K562 (cell line): Measurements from ENCODE around the gene PWWP2A. TPM values are rescaled to one million over a fixed set of nuclear protein-coding genes. Genes with fewer than 3 reads are reported as not detected.

ENCODE experiments used
- ATAC-seq: fragments of 200-7000 bp; cut with Tn5 transposase; 3 replicates; pipeline ENCODE4 v1.9.1; 2020; ENCODE audit warnings: moderate library complexity
- BruUV-seq: library from RNA; stranded (reverse); fragments of 400-500 nt; replicated peaks from 2 replicates; lab custom pipeline; 2021; lab: Mats Ljungman, UMichigan
- CTCF ChIA-PET: fragments of 300-600 bp; formaldehyde crosslinking; extraction: SDS; loops from one replicate; lab custom pipeline; 2021; ENCODE audit warnings: low intra/inter-chr PET ratio; lab: Yijun Ruan, JAX
- POLR2A ChIA-PET: fragments of 300-600, 350-650 bp; sonication (Branson Sonifier 250); formaldehyde crosslinking; extraction: SDS; loops from one replicate; lab custom pipeline; 2021; ENCODE audit warnings: antibody characterized with exemption, inconsistent platforms; lab: Yijun Ruan, JAX
- DNase-seq, 4 experiments: peaks; one replicate each; pipeline versions ENCODE4 v3.0.0 to v3.0.0-alpha.2; 2011 to 2018; ENCODE audit warnings: low spot score in 3 of 4, mixed read lengths in 3 of 4; ENCODE audit errors: extremely low read depth in 1 of 4
- FAIRE-seq: peaks from 2 replicates; lab custom pipeline; 2011; peaks lifted over from hg19 to GRCh38; lab: Jason Lieb, UNC
- H2AFZ ChIP-seq: 2 replicates; pipeline ENCODE4 v1.6.0; 2011; ENCODE audit warnings: low read depth, low read length, control low read depth, inconsistent platforms
- H3K27ac ChIP-seq: fragments of 200-600 bp; 3 replicates; pipeline ENCODE4 v1.8.0; 2011; ENCODE audit warnings: low read depth, mild to moderate bottlenecking, control low read depth, inconsistent platforms, low read length, moderate library complexity, mixed read lengths; ENCODE audit errors: extremely low read depth
- H3K27me3 ChIP-seq, 2 experiments: fragments of 300-600 bp in 1 of 2; 2 replicates in 1 of 2; 3 replicates in 1 of 2; pipeline versions ENCODE4 v1.6.0 to v1.8.0; 2011; ENCODE audit warnings: inconsistent platforms in 2 of 2, low read length in 2 of 2, mild to moderate bottlenecking in 1 of 2, mixed read lengths in 1 of 2, moderate library complexity in 1 of 2; ENCODE audit not compliant: control insufficient read depth in 2 of 2, insufficient read depth in 2 of 2
- H3K36me3 ChIP-seq: fragments of 300-600 bp; 3 replicates; pipeline ENCODE4 v1.8.0; 2011; ENCODE audit warnings: mild to moderate bottlenecking, low read length, inconsistent platforms; ENCODE audit not compliant: control insufficient read depth, insufficient read depth
- H3K4me1 ChIP-seq, 2 experiments: fragments of 200-600 bp in 1 of 2; replicated peaks in 1 of 2; 2 replicates in 1 of 2; 3 replicates in 1 of 2; pipeline versions ENCODE4 v1.5.1 to v1.8.0; 2011; ENCODE audit warnings: inconsistent platforms in 2 of 2, low read length in 2 of 2, mild to moderate bottlenecking in 1 of 2, mixed read lengths in 1 of 2, moderate library complexity in 1 of 2; ENCODE audit not compliant: control insufficient read depth in 2 of 2, insufficient read depth in 2 of 2
- H3K4me2 ChIP-seq: 2 replicates; pipeline ENCODE4 v1.6.1; 2011; ENCODE audit warnings: low read length, control low read depth, inconsistent platforms, mixed read lengths; ENCODE audit not compliant: insufficient read depth
- H3K4me3 ChIP-seq: fragments of 200-600 bp; sonication (generic), shearing (Covaris generic); 2 replicates; pipeline ENCODE4 v1.5.1; 2016; ENCODE audit warnings: control low read depth, inconsistent platforms
- H3K79me2 ChIP-seq: fragments of 200-600 bp; 3 replicates; pipeline ENCODE4 v1.8.0; 2011; ENCODE audit warnings: low read length, inconsistent platforms; ENCODE audit not compliant: control insufficient read depth, insufficient read depth
- H3K9ac ChIP-seq, 2 experiments: 2 replicates each; pipeline versions ENCODE4 v1.6.0 to v1.6.1; 2011; ENCODE audit warnings: low read depth in 2 of 2, low read length in 2 of 2, control low read depth in 1 of 2, inconsistent platforms in 1 of 2, mild to moderate bottlenecking in 1 of 2, mixed read lengths in 1 of 2; ENCODE audit not compliant: insufficient read depth in 1 of 2
- H3K9me1 ChIP-seq: one replicate; pipeline ENCODE4 v1.6.0; 2011; ENCODE audit warnings: inconsistent platforms, mild to moderate bottlenecking, low read length, moderate library complexity; ENCODE audit not compliant: control insufficient read depth, insufficient read depth
- H3K9me3 ChIP-seq: replicated peaks from 2 replicates; pipeline ENCODE4 v1.5.1; 2011; ENCODE audit warnings: low read depth, low read length, inconsistent platforms; ENCODE audit not compliant: control insufficient read depth, insufficient read depth
- H4K20me1 ChIP-seq: replicated peaks from 2 replicates; pipeline ENCODE4 v1.6.1; 2011; ENCODE audit warnings: low read length, inconsistent platforms, mixed read lengths; ENCODE audit not compliant: control insufficient read depth, insufficient read depth
- GTF2F1 ChIP-seq: IDR thresholded peaks from 2 replicates; pipeline ENCODE4 v1.6.1; 2011; ENCODE audit warnings: low read depth, low read length, improper control_type of control experiment
- HDAC3 ChIP-seq: fragments of 450-650 bp; IDR thresholded peaks from 2 replicates; pipeline ENCODE4 v1.6.1; 2018; ENCODE audit warnings: borderline replicate concordance, mild to moderate bottlenecking, moderate library complexity; ENCODE audit not compliant: partially characterized antibody
- ILF3 ChIP-seq: fragments of 450-650 bp; IDR thresholded peaks from 2 replicates; pipeline ENCODE4 v1.6.1; 2018; ENCODE audit warnings: antibody characterized with exemption, mild to moderate bottlenecking, moderate library complexity, borderline replicate concordance
- MAFF ChIP-seq: IDR thresholded peaks from 2 replicates; pipeline ENCODE4 v1.6.1; 2012; ENCODE audit warnings: low read length, improper control_type of control experiment
- POU5F1 ChIP-seq: fragments of 150-350 bp; IDR thresholded peaks from 2 replicates; pipeline ENCODE4 v1.6.1; 2014; ENCODE audit warnings: borderline replicate concordance, low read length, low read depth, mild to moderate bottlenecking; ENCODE audit not compliant: partially characterized antibody
- ZBTB7A ChIP-seq: IDR thresholded peaks from 2 replicates; pipeline ENCODE4 v1.6.1; 2011; ENCODE audit warnings: low read depth, mild to moderate bottlenecking, low read length, moderate library complexity, borderline replicate concordance; ENCODE audit not compliant: control insufficient read depth
- ZNF146 ChIP-seq: IDR thresholded peaks from one replicate; pipeline ENCODE4 v1.6.1; 2018; ENCODE audit warnings: missing compliant biosample characterization; ENCODE audit not compliant: unreplicated experiment
- ZNF282 ChIP-seq: sonication (generic); formaldehyde crosslinking; IDR thresholded peaks from 2 replicates; pipeline ENCODE4 v1.8.1; 2023; ENCODE audit warnings: missing genetic modification reagents
- ZNF586 ChIP-seq: fragments of 450-650 bp; formaldehyde crosslinking; conservative IDR thresholded peaks from 2 replicates; pipeline ENCODE4 v1.4.0; 2020; ENCODE audit warnings: mild to moderate bottlenecking, moderate library complexity
- ZNF668 ChIP-seq: fragments of 250-450 bp; sonication (Bioruptor Pico); IDR thresholded peaks from 2 replicates; pipeline ENCODE4 v1.8.0; 2022; ENCODE audit warnings: mild to moderate bottlenecking, inconsistent platforms
- ZNF696 ChIP-seq: fragments of 250-450 bp; sonication (Bioruptor Pico); conservative IDR thresholded peaks from 2 replicates; pipeline ENCODE4 v1.4.0; 2020; ENCODE audit warnings: mild to moderate bottlenecking, moderate library complexity
- WGBS: fragments of 100-300 bp; shearing (Covaris generic); methylation state at CpG from one replicate; pipeline ENCODE4 v1.1.6; 2016; ENCODE audit warnings: low coverage, mixed read lengths; ENCODE audit not compliant: insufficient coverage; ENCODE audit errors: missing lambda C conversion rate; 5-methylcytosine and 5-hydroxymethylcytosine counted together
- in situ Hi-C: fragments of 300-500 bp; cut with MboI; formaldehyde crosslinking; loops from 4 replicates; pipeline ENCODE4 v1.15.0; 2018; ENCODE audit warnings: inconsistent platforms, mixed read lengths
- intact Hi-C: fragments of 100-400 bp; cut with micrococcal nuclease; formaldehyde crosslinking; loops from 2 replicates; pipeline ENCODE4 v1.14.2; 2022
- polyA plus RNA-seq, 8 experiments: library from polyadenylated mRNA; depleted of rRNA in 4 of 8; stranded (reverse) in 5 of 8; unstranded in 3 of 8; fragments of >200 nt; fragmentation: Nextera tagmentation in 2 of 8; fragmentation: Illumina TruSeq in 1 of 8; extraction: Ambion mirVana in 2 of 8; extraction: Trizol in 1 of 8; gene quantifications; 2 replicates each; pipeline versions ENCODE4 v1.2.1 to v1.2.3, GENCODE V29; 2011 to 2014; ENCODE audit warnings: inconsistent platforms in 1 of 8, missing spikeins in 1 of 8
- total RNA-seq, 7 experiments: library from RNA; depleted of rRNA in 6 of 7; stranded (reverse); fragments of >200 nt in 6 of 7; fragmentation: Illumina TruSeq in 2 of 7; extraction: Trizol in 2 of 7; gene quantifications; 2 replicates each; pipeline versions ENCODE4 v1.2.1 to v1.2.3, GENCODE V29; 2011 to 2021; ENCODE audit warnings: low replicate concordance in 1 of 7
- TF ChIP-seq, protein P1 (sequence below): sonication (generic); formaldehyde crosslinking; IDR thresholded peaks from 2 replicates; pipeline ENCODE4 v1.8.0; 2022; ENCODE audit warnings: mild to moderate bottlenecking, missing genetic modification reagents, borderline replicate concordance

Gene PWWP2A
- total and polyA plus RNA-seq, 9 of the 15 experiments (the other 6 are each of a cell fraction or from before 2014, with no cell fraction given), result 2.7 to 26.3 (median 14.6) TPM

- H3K9me3 ChIP-seq, result no peaks in the 10 kb centered on the region
- H3K9ac ChIP-seq, result no peak overlapping the region
- POLR2A ChIA-PET, result interaction anchor here (1.4 kb wide), 1 partner anchor 14 kb away, joined by 3 read pairs; no protein-coding TSS in a partner anchor
- H3K4me1 ChIP-seq, result no peaks in the 10 kb centered on the region
- TF ChIP-seq GTF2F1 (no peak), ZNF282 (CRISPR knock-in tag) (no peak), MAFF (no peak), ZNF146 (no peak), POU5F1 (no peak), ZNF586 (no peak), ZBTB7A (no peak), HDAC3 (no peak), ILF3 (no peak), ZNF696 (CRISPR knock-in tag) (no peak), ZNF668 (CRISPR knock-in tag) (no peak)
- TF ChIP-seq, protein P1, sequence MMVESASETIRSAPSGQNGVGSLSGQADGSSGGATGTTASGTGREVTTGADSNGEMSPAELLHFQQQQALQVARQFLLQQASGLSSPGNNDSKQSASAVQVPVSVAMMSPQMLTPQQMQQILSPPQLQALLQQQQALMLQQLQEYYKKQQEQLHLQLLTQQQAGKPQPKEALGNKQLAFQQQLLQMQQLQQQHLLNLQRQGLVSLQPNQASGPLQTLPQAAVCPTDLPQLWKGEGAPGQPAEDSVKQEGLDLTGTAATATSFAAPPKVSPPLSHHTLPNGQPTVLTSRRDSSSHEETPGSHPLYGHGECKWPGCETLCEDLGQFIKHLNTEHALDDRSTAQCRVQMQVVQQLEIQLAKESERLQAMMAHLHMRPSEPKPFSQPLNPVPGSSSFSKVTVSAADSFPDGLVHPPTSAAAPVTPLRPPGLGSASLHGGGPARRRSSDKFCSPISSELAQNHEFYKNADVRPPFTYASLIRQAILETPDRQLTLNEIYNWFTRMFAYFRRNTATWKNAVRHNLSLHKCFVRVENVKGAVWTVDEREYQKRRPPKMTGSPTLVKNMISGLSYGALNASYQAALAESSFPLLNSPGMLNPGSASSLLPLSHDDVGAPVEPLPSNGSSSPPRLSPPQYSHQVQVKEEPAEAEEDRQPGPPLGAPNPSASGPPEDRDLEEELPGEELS (CRISPR knock-in tag), result no peak
- no peak for FAIRE-seq
- no peaks in the 10 kb centered on the region for H4K20me1 ChIP-seq
- DNase-seq, result no peak
- no peaks in the 10 kb centered on the region for H3K9me1 ChIP-seq
- ATAC-seq, result no peak
- CTCF ChIA-PET, result no interaction called here
- peaks cover 26% of the 10 kb centered on the region; the same call in 2 of the 3 replicates for H3K36me3 ChIP-seq
- H2AFZ ChIP-seq, result no peak overlapping the region
- no TSS peak for BruUV-seq
- no peak overlapping the region for H3K4me3 ChIP-seq
- in situ Hi-C loops, result no loop called here
- no peak overlapping the region for H3K27ac ChIP-seq
- no peaks in the 10 kb centered on the region for H3K27me3 ChIP-seq
- H3K79me2 ChIP-seq, result no peaks in the 10 kb centered on the region
- H3K4me2 ChIP-seq, result no peak overlapping the region
- 88% methylated on average over 7 of the region's 7 CpGs for WGBS
- intact Hi-C loops, result no loop called here
Measured at GRCh38 chr5:160092514-160092913, 26.7 kb downstream of the PWWP2A start.
